Measurements from ENCODE around the gene NMBR.

DNA sequence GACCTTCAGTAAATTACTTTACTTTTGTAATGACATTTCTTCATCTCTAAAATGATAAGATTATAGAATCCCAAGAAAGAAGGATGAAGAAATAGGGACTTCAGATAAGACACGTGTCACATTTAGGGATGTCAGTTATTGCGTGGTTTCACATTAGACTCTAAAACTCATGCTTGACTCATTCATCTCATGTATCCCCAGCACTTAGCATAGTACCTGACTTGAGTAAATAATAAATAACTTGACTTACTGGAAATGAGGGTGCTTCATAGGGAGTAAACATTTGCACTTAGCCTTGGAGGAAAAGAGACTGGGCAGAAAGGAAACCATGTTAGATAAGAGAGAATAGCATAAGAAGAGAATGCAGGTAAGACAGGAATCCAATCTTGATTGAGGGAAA, 37.4 kb upstream of the NMBR start:
- no peak for TF ChIP-seq CTCF (IDR thresholded peaks at IDR 0.05)
- no peak for TF ChIP-seq POLR2A (IDR thresholded peaks at IDR 0.05)

Data from uterus (tissue), 2 donors.